Tibial nerve (tissue), 4 donors: Measurements from ENCODE around the gene FOXO4. TPM values are rescaled to one million over a fixed set of nuclear protein-coding genes. Genes with fewer than 3 reads are reported as not detected.
"Not testable (repeated sequence)": the region's sequence is repeated elsewhere in the genome, so short reads cannot be mapped to it uniquely, and the experiment has no call there.

Experiments used
- DNase-seq, 2 donors: peaks; one replicate each; pipeline ENCODE4 v3.0.0-alpha.2; 2019; ENCODE audit warnings: low spot score in 2 of 2
- H3K27ac ChIP-seq, 4 donors: fragments of 200-600 bp; sonication (generic) in 3 of 4; one replicate each; pipeline ENCODE4 v1.5.1; 2017 to 2019; ENCODE audit warnings: mild to moderate bottlenecking in 1 of 4
- H3K27me3 ChIP-seq, 2 donors: fragments of 200-600 bp; sonication (generic) in 1 of 2; one replicate each; pipeline versions ENCODE4 v1.5.1 to v1.6.0; 2017 to 2019
- H3K36me3 ChIP-seq, 3 donors: fragments of 200-600 bp; sonication (generic); one replicate each; pipeline ENCODE4 v1.5.1; 2018 to 2019
- H3K4me1 ChIP-seq, 4 donors: fragments of 200-600 bp; sonication (generic) in 3 of 4; one replicate each; pipeline ENCODE4 v1.5.1; 2017 to 2019
- H3K4me3 ChIP-seq, 4 donors: fragments of 200-600 bp; sonication (generic) in 3 of 4; one replicate each; pipeline ENCODE4 v1.5.1; 2017 to 2019; ENCODE audit warnings: mild to moderate bottlenecking in 1 of 4, moderate library complexity in 1 of 4
- H3K9me3 ChIP-seq, 4 donors: fragments of 200-600 bp; sonication (generic) in 3 of 4; one replicate each; pipeline ENCODE4 v1.5.1; 2017 to 2019
- EP300 ChIP-seq, 2 donors: sonication (generic); formaldehyde crosslinking; IDR thresholded peaks; one replicate each; pipeline ENCODE4 v1.6.1; 2017; ENCODE audit warnings: antibody characterized with exemption in 2 of 2, mild to moderate bottlenecking in 1 of 2
- POLR2A ChIP-seq, 2 donors: fragments of 450-650 bp; IDR thresholded peaks; one replicate each; pipeline ENCODE4 v1.6.1; 2017; ENCODE audit warnings: antibody characterized with exemption in 2 of 2, mild to moderate bottlenecking in 2 of 2, moderate library complexity in 2 of 2
- WGBS, 2 donors: methylation state at CpG; one replicate each; pipeline ENCODE4 v1.1.5; 2018; 5-methylcytosine and 5-hydroxymethylcytosine counted together
- total RNA-seq, 4 donors: library from RNA; depleted of rRNA; stranded (reverse); fragments of >200 nt; gene quantifications; one replicate each; pipeline ENCODE4 v1.1.0, GENCODE V29; 2016
- TF ChIP-seq, protein P1 (sequence below), 5 experiments: fragments of 200-600 bp in 3 of 5; fragments of 450-650 bp in 2 of 5; sonication (generic) in 3 of 5; IDR thresholded peaks; one replicate each; pipeline ENCODE4 v1.5.1; 2016 to 2019; ENCODE audit warnings: antibody characterized with exemption in 5 of 5, mild to moderate bottlenecking in 3 of 5, moderate library complexity in 2 of 5

Gene FOXO4, protein sequence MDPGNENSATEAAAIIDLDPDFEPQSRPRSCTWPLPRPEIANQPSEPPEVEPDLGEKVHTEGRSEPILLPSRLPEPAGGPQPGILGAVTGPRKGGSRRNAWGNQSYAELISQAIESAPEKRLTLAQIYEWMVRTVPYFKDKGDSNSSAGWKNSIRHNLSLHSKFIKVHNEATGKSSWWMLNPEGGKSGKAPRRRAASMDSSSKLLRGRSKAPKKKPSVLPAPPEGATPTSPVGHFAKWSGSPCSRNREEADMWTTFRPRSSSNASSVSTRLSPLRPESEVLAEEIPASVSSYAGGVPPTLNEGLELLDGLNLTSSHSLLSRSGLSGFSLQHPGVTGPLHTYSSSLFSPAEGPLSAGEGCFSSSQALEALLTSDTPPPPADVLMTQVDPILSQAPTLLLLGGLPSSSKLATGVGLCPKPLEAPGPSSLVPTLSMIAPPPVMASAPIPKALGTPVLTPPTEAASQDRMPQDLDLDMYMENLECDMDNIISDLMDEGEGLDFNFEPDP
- 10 to 100 TPM; 18.9 to 35.4 (median 30.5) TPM for total RNA-seq

DNA sequence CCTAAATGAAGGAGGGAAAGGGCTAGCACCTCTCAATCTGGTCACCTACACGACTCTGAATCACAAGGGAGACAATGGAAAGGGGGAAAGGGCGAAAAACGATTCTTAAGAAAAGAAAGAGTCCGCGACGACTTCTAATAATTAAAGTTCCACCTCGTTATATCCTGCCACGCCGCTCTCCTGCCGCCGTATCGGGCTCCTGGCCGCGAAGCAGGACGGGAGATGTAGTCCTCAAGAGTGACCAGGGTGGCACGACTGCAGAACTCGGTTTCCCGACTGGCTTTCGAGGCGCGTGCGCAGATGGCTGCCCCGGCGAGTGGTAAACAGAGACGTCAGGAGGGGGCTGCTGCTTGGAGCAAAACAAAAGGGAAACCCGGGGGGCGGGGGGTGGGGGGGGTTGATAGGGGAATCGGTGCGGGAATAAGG, at the start of gene FOXO4:
TSS of gene FOXO4 (plus strand) at position 297 of the 426 bp plus-strand sequence. CDS start 678 bp downstream, outside the sequence.
- peak within 1 kb of the TSS; percentile 73 to 89 (median 83) for H3K27ac ChIP-seq

DNA sequence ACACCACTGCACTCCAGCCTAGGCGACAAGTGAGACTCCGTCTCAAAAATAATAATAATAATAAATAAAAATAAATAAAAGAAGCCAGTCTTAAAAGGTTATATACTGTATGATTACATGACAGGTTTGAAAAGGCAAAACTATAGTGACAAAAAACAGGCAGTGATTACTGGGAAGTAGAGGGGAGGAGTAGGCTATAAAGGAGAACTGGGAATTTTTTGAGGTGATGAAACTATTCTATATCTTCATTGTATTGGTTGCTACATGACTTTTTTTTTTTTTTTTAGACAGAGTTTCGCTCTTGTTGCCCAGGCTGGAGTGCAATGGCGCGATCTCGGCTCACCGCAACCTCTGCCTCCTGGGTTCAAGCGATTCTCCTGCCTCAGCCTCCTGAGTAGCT, 47.8 kb upstream of the FOXO4 start:
- not testable (repeated sequence) for H3K9me3 ChIP-seq, H3K36me3 ChIP-seq, DNase-seq, H3K27ac ChIP-seq, H3K4me1 ChIP-seq, H3K4me3 ChIP-seq, H3K27me3 ChIP-seq
- WGBS, 2 donors, result 90 to 91% methylated on average over 8 of the region's 8 CpGs

More for the DNA sequence above, at the start of gene FOXO4:
- peak within 1 kb of the TSS; percentile 44 to 65 (median 57) for H3K4me3 ChIP-seq
- peaks cover 0 to 7% of the 10 kb centered on the region in 2 donors for H3K27me3 ChIP-seq
- H3K9me3 ChIP-seq, result no peaks in the 10 kb centered on the region
- H3K4me1 ChIP-seq, result peaks cover 0 to 26% (median 3%) of the 10 kb centered on the region in 4 donors
- WGBS, 2 donors, result 1 to 20% methylated on average over 12 to 29 of the region's 29 CpGs
- TF ChIP-seq EP300 (IDR thresholded peaks at IDR 0.05) (peak; percentile 21 to 63), POLR2A (IDR thresholded peaks at IDR 0.05) (peak in 1 of 2 donors; percentile 15)
- TF ChIP-seq, protein P1, sequence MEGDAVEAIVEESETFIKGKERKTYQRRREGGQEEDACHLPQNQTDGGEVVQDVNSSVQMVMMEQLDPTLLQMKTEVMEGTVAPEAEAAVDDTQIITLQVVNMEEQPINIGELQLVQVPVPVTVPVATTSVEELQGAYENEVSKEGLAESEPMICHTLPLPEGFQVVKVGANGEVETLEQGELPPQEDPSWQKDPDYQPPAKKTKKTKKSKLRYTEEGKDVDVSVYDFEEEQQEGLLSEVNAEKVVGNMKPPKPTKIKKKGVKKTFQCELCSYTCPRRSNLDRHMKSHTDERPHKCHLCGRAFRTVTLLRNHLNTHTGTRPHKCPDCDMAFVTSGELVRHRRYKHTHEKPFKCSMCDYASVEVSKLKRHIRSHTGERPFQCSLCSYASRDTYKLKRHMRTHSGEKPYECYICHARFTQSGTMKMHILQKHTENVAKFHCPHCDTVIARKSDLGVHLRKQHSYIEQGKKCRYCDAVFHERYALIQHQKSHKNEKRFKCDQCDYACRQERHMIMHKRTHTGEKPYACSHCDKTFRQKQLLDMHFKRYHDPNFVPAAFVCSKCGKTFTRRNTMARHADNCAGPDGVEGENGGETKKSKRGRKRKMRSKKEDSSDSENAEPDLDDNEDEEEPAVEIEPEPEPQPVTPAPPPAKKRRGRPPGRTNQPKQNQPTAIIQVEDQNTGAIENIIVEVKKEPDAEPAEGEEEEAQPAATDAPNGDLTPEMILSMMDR (IDR thresholded peaks at IDR 0.05), result no peak
- H3K36me3 ChIP-seq, result no peaks in the 10 kb centered on the region
- peak; percentile 74 to 83 for DNase-seq

DNA sequence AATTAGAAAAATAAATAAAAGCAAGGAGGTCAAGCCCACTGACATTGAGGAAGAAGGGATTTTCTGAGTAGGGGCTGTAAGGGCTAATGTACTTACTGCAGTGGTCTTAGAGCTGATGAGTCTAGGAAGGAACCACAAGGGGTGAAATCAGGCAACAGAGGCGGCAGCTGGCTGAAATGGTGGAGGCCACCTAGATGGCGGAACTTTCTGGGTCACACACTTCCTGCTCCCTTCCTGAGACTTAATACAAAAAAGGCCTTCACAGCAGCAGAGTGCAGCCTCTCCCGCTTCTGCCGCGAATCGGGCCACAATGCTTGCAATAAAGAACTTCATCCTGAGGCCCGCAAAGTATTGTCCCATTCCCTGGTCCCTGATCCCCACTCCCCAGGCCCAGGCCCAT, 42.9 kb upstream of the FOXO4 start:
- Histone ChIP-seq H3K4me1 (no peaks in the 10 kb centered on the region), H3K27me3 (no peaks in the 10 kb centered on the region), H3K9me3 (no peaks in the 10 kb centered on the region), H3K36me3 (no peaks in the 10 kb centered on the region), H3K27ac (no peak overlapping the region), H3K4me3 (no peak overlapping the region)
- 51 to 73% methylated on average over 2 to 7 of the region's 7 CpGs for WGBS, 2 donors
- TF ChIP-seq POLR2A (IDR thresholded peaks at IDR 0.05), result no peak
- TF ChIP-seq, protein P1 (IDR thresholded peaks at IDR 0.05), result no peak
- no peak for TF ChIP-seq EP300 (IDR thresholded peaks at IDR 0.05)
- no peak for DNase-seq

DNA sequence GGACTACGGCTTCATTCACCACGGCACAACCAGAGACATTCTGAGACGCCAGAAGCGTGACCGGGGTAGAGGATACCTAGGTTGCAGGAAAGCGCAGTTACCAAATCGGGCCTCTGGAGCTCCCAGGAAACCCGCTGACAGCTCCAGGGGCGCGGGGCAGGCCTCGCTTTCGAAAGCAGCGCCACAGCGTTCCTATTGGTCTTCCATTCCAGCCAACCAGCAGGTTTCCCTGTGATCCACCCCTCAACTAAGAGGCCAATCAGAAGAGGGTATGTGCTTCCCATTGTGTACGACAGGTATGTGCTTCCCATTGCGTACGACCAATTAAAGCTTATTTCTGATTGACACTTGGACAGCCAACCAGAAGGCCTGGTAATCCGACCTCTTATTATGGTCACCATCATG, 42.4 kb upstream of the FOXO4 start:
- H3K27ac ChIP-seq, result no peak overlapping the region
- H3K27me3 ChIP-seq, result no peaks in the 10 kb centered on the region
- H3K36me3 ChIP-seq, result no peaks in the 10 kb centered on the region
- no peak for DNase-seq
- TF ChIP-seq, protein P1 (IDR thresholded peaks at IDR 0.05), result no peak
- TF ChIP-seq POLR2A (IDR thresholded peaks at IDR 0.05), result no peak
- no peak for TF ChIP-seq EP300 (IDR thresholded peaks at IDR 0.05)
- H3K4me3 ChIP-seq, result no peak overlapping the region
- H3K4me1 ChIP-seq, result no peaks in the 10 kb centered on the region
- H3K9me3 ChIP-seq, result no peaks in the 10 kb centered on the region
- 54 to 64% methylated on average over 11 to 18 of the region's 18 CpGs for WGBS, 2 donors

DNA sequence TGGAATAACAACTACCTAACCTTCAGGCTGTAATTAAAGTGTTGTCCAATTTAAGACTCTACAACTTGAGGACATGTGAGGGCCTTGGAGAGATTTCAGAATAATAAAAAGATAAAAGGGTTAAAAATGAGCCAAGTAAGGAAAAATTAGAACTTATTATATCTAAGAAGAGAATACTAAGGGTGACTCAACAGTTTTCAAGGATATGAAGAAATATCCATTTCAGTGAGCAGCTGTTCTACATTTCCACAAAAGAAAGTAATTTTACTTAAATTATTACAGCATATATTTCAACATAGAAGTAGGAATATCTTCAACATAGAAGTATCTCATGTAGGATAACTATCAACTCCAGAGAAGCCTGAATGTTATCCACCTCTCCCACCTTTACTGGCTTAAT, 38.8 kb upstream of the FOXO4 start:
- H3K27me3 ChIP-seq, result peaks cover 0 to 8% of the 10 kb centered on the region in 2 donors
- H3K4me1 ChIP-seq, result peaks cover 0 to 6% (median 3%) of the 10 kb centered on the region in 4 donors
- H3K9me3 ChIP-seq, result no peaks in the 10 kb centered on the region
- TF ChIP-seq, protein P1 (IDR thresholded peaks at IDR 0.05), result no peak
- TF ChIP-seq POLR2A (IDR thresholded peaks at IDR 0.05) (no peak), EP300 (IDR thresholded peaks at IDR 0.05) (no peak)
- no peak for DNase-seq
- H3K4me3 ChIP-seq, result no peak overlapping the region
- H3K36me3 ChIP-seq, result peaks cover 0 to 22% (median 0%) of the 10 kb centered on the region in 3 donors
- H3K27ac ChIP-seq, result no peak overlapping the region
